Astrocyte of the spinal cord (primary cell): ENCODE measurements around the gene WDR20.

Experiments
- DNase-seq: peaks from one replicate; pipeline ENCODE4 v3.0.0; 2011; ENCODE audit warnings: low read depth, low spot score
- H3K4me3 ChIP-seq: 2 replicates; pipeline ENCODE4 v1.5.1; 2011; ENCODE audit warnings: low read depth, mild to moderate bottlenecking, low read length, moderate library complexity
- in situ Hi-C: cut with HindIII; loops from 2 replicates; pipeline ENCODE4 v1.10.0; 2017; ENCODE audit warnings: low sequenced_read_pairs
- TF ChIP-seq, protein P1 (sequence below): IDR thresholded peaks from 2 replicates; pipeline ENCODE4 v1.5.1; 2012; ENCODE audit warnings: low read depth, mild to moderate bottlenecking, low read length, inconsistent platforms

The WDR20 gene

DNA sequence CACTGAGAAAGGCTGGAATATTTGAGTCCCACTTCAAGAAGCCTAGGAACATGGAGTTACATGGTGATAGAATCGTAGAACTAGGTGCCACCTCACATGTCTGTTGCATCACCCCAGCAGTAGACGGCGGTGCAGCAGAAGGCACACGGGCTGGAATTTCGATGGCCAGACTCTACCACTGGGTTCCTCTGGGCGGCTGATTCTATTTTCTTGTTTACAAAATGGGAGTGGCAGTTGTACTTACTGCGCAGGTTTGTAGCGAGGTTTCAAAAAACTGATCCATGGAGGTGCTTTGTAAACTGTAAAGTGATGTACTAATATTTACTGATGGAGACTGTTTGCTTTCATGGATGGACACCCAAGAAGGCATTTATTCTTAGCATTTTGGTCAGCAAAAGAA, 45.7 kb downstream of the WDR20 start:
- TF ChIP-seq, protein P1, sequence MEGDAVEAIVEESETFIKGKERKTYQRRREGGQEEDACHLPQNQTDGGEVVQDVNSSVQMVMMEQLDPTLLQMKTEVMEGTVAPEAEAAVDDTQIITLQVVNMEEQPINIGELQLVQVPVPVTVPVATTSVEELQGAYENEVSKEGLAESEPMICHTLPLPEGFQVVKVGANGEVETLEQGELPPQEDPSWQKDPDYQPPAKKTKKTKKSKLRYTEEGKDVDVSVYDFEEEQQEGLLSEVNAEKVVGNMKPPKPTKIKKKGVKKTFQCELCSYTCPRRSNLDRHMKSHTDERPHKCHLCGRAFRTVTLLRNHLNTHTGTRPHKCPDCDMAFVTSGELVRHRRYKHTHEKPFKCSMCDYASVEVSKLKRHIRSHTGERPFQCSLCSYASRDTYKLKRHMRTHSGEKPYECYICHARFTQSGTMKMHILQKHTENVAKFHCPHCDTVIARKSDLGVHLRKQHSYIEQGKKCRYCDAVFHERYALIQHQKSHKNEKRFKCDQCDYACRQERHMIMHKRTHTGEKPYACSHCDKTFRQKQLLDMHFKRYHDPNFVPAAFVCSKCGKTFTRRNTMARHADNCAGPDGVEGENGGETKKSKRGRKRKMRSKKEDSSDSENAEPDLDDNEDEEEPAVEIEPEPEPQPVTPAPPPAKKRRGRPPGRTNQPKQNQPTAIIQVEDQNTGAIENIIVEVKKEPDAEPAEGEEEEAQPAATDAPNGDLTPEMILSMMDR = no peak
- no peak overlapping the region for H3K4me3 ChIP-seq
- in situ Hi-C loops = no loop called here
- no peak for DNase-seq

GRCh38 chr14:102187044-102187443, 47.3 kb downstream of the WDR20 start:
- in situ Hi-C loops = no loop called here

GRCh38 chr14:102187568-102188001, 47.9 kb downstream of the WDR20 start:
- in situ Hi-C loops = no loop called here
- TF ChIP-seq, protein P1 = no peak
- no peak for DNase-seq
- no peak overlapping the region for H3K4me3 ChIP-seq

More at GRCh38 chr14:102187044-102187443, 47.3 kb downstream of the WDR20 start:
- no peak overlapping the region for H3K4me3 ChIP-seq
- DNase-seq = peak; percentile 89
- TF ChIP-seq, protein P1 = no peak

DNA sequence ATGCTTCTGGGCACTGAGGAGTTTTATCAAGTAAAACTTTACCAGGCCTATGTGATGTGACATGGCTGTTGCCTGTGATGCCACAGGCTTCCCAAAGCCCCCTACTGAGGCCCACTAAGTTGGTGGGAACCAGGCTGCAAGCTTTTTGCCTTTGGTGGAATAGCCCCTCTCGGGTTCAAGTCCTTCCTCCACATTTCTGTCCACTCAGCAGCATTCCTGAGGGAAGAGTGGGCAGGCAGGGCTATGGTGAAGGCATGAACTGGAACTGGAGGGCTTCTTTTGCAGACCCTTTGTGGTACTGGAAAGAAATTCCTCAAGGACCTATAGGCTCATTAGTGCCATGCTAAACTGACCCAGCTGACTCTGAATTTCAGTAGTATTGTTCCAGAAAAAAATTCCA, 48.5 kb downstream of the WDR20 start:
- TF ChIP-seq, protein P1 = no peak
- H3K4me3 ChIP-seq = no peak overlapping the region
- no peak for DNase-seq
- in situ Hi-C loops = no loop called here

- DNase-seq = no peak
- TF ChIP-seq, protein P1 = no peak
- in situ Hi-C loops = no loop called here
- no peak overlapping the region for H3K4me3 ChIP-seq
Measured at GRCh38 chr14:102189874-102190273, 50.2 kb downstream of the WDR20 start.

DNA sequence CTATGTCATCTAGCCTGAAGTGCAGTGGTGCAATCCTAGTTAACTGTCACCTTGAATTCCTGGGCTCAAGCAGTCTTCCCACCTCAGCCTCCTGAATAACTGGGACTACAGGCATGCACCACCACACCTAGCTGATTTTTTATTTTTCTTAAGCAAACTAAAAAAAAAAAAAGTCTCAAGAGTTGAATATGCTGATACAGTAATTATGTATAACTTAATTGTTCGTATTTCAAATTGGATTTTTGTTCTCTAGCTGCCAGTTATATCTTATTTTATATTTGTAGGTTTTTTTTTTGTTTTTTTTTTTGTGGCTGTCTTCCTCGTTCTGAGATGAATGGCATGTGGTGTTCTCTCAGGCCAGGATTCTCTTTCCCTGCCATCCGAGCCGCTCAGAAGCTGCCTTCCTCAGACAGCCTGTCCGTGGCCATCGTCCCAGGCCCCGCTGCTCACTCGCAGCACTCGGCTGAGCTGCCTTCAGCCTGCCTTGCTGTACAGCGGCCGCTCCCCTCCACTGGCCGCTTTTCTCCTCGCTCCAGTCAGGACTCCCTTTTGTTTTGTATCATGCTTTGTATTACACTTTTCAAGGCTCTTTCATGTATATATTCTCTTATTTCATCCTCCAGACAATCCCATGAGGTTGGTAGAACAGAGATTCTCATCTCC, 53.3 kb downstream of the WDR20 start:
- H3K4me3 ChIP-seq = no peak overlapping the region
- in situ Hi-C loops = no loop called here
- no peak for DNase-seq
- TF ChIP-seq, protein P1 = no peak

- DNase-seq = no peak
- in situ Hi-C loops = no loop called here
- no peak overlapping the region for H3K4me3 ChIP-seq
- TF ChIP-seq, protein P1 = no peak
Measured at GRCh38 chr14:102194856-102195255, 55.2 kb downstream of the WDR20 start.
